Glutamatergic neuron (in vitro differentiated cells): ENCODE results near the gene HNRNPA3. TPM values are rescaled to one million over a fixed set of nuclear protein-coding genes. Genes with fewer than 3 reads are reported as not detected.

Experiments used
- DNase-seq: peaks from one replicate; pipeline ENCODE4 v3.0.0; 2022
- H3K27ac Mint-ChIP-seq: one replicate; pipeline ENCODE4 v1.8.0; 2020; ENCODE audit warnings: mild to moderate bottlenecking, mixed read lengths, inconsistent platforms; ENCODE audit not compliant: unreplicated experiment
- H3K27me3 Mint-ChIP-seq: one replicate; pipeline ENCODE4 v1.8.0; 2020; ENCODE audit warnings: mild to moderate bottlenecking, moderate library complexity, mixed read lengths, inconsistent platforms; ENCODE audit not compliant: unreplicated experiment
- H3K36me3 Mint-ChIP-seq: one replicate; pipeline ENCODE4 v1.8.0; 2020; ENCODE audit warnings: mild to moderate bottlenecking, mixed read lengths, inconsistent platforms; ENCODE audit not compliant: unreplicated experiment
- H3K4me1 Mint-ChIP-seq: one replicate; pipeline ENCODE4 v1.8.0; 2020; ENCODE audit warnings: mild to moderate bottlenecking, low read depth, mixed read lengths, inconsistent platforms; ENCODE audit not compliant: unreplicated experiment
- H3K4me3 Mint-ChIP-seq: one replicate; pipeline ENCODE4 v1.8.0; 2020; ENCODE audit warnings: mild to moderate bottlenecking, mixed read lengths, inconsistent platforms; ENCODE audit not compliant: unreplicated experiment
- H3K9me3 Mint-ChIP-seq: one replicate; pipeline ENCODE4 v1.8.0; 2020; ENCODE audit warnings: mild to moderate bottlenecking, moderate library complexity, mixed read lengths, inconsistent platforms; ENCODE audit not compliant: unreplicated experiment
- total RNA-seq: library from RNA; stranded (reverse); fragmentation: NEBNext Ultra II Directional; extraction: Animal tissue kit (Norgen Biotek cat#: 25700); gene quantifications from one replicate; pipeline ENCODE4 v1.2.1, GENCODE V29; 2021; ENCODE audit not compliant: unreplicated experiment
- TF ChIP-seq, protein P1 (sequence below): fragments of 200-600 bp; sonication (generic); IDR thresholded peaks from one replicate; pipeline ENCODE4 v1.5.0; 2021; ENCODE audit not compliant: partially characterized antibody, unreplicated experiment

The HNRNPA3 gene
- total RNA-seq, 1 donor from 2014 or later, result 251 TPM

DNA sequence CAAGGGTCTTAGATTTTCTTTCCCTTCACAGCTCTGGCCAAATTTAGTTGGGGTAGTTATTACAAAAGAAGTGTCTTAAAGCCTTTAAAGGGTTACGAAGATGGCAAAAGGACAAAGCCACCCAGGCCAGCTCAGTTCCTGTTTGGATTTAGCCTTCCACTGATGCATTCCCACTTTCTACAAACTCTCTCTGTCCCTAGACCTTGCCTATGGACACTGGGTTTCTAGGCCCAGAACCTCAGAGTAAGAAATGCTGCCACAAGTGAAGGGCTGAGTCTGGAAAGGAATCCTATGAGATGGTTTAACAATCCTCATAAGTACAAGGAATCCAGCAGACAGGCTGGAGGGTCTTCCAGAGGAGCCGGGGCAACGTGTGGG is 38.6 kb downstream of the HNRNPA3 start:
- Mint-ChIP-seq H3K27ac (no peak overlapping the region), H3K4me1 (peaks cover 34% of the 10 kb centered on the region), H3K4me3 (no peak overlapping the region), H3K27me3 (peaks cover 3% of the 10 kb centered on the region), H3K9me3 (no peaks in the 10 kb centered on the region), H3K36me3 (no peaks in the 10 kb centered on the region)
- TF ChIP-seq, protein P1, sequence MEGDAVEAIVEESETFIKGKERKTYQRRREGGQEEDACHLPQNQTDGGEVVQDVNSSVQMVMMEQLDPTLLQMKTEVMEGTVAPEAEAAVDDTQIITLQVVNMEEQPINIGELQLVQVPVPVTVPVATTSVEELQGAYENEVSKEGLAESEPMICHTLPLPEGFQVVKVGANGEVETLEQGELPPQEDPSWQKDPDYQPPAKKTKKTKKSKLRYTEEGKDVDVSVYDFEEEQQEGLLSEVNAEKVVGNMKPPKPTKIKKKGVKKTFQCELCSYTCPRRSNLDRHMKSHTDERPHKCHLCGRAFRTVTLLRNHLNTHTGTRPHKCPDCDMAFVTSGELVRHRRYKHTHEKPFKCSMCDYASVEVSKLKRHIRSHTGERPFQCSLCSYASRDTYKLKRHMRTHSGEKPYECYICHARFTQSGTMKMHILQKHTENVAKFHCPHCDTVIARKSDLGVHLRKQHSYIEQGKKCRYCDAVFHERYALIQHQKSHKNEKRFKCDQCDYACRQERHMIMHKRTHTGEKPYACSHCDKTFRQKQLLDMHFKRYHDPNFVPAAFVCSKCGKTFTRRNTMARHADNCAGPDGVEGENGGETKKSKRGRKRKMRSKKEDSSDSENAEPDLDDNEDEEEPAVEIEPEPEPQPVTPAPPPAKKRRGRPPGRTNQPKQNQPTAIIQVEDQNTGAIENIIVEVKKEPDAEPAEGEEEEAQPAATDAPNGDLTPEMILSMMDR, result no peak
- no peak for DNase-seq

DNA sequence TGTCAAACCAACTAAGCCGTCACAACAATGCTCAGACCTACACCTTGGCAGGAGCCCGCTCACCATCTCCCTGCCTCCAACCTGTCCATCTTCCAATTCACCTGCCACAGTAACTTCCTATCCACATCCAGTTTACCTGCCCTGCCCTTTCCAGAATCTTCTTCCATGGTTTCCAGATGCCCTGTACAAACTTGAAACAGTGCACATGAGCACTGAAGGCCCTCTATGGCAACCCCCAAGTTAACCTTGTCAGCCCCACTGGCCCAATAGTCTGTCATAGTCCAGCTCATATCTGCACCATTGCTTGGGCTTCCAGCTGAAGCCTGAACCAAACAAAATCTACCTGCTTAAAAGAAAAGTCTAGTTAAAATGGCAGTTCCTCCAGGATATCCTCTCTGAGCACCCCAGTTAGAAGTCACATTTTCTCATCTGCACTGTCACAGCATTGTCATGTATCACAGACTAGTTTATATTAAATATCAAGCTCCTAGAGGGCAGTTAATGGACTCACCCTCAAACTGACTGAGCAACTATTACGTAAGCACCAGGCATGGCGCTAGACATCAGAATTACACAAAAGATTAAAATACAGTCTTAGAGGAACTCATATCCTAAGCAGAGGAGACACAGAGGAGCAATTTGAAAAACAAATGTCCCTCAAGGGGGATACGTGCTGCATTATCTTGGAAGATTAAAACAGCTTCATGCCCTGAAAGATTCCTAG is 40.4 kb downstream of the HNRNPA3 start:
- TF ChIP-seq, protein P1, result no peak
- no peak for DNase-seq
- peaks cover 3% of the 10 kb centered on the region for H3K27me3 Mint-ChIP-seq
- H3K36me3 Mint-ChIP-seq, result peaks cover under 1% of the 10 kb centered on the region
- H3K4me3 Mint-ChIP-seq, result no peak overlapping the region
- peak overlapping the region; percentile 15 for H3K27ac Mint-ChIP-seq
- peaks cover 34% of the 10 kb centered on the region for H3K4me1 Mint-ChIP-seq
- H3K9me3 Mint-ChIP-seq, result peaks cover 4% of the 10 kb centered on the region

DNA sequence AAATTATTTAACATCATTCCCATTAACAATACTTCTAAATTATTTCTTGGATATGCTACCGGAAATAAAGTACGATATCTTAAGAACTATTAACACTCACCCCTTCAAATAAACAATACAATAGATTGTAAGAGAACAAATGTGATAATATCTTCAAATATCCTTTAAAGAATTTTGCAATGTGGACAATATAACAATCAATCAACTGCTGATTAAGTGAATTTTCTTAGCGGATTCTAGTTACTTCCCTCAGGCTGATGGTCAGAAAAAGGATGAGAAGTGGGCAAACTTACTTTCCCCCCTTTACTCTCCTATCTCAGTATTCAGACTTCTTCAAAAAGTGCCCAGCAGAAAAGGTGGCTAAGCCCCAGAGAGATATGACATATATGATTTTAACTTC is 41.1 kb downstream of the HNRNPA3 start:
- TF ChIP-seq, protein P1, result no peak
- Mint-ChIP-seq H3K4me3 (no peak overlapping the region), H3K4me1 (peaks cover 34% of the 10 kb centered on the region), H3K36me3 (peaks cover 4% of the 10 kb centered on the region), H3K9me3 (peaks cover 4% of the 10 kb centered on the region), H3K27me3 (peaks cover 3% of the 10 kb centered on the region), H3K27ac (no peak overlapping the region)
- DNase-seq, result no peak

DNA sequence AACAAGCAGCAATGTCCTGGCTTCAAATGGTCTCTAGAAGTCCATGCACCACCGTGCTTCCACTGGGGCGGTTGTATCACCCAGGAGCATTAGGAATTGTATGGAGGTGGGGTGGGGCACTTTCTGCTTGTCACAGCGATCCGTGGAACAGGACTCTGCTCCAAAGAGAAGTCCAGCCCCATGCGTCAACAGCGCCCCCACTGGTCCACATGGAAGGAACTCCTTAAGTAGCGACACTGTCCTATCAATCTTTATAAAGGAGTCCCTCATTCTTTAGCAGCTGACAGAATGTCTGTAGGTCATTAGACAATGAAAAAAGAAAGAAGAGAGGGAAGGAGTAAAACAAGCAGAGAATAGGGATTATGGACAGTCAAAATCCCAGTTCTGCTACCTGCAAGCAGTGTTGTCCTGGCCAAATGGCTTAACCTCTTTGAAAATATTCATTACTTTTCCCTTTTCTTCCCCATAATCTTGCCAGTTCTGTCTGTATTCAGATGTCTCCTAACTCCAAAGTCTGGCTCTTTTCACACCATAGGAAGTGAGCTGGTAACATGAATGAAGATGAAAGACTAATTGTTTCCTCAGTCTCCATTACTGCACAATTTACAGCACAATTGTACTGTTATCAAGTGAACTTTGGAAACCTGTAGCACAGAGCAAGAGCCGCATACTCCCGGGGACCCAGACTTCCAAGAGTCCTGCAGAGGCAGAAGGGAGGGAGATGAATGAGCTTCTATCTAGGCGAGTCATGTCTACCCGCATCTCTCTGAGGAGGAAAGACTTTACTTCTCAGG is 42.0 kb downstream of the HNRNPA3 start:
- peak; percentile 85 for DNase-seq
- Mint-ChIP-seq H3K27me3 (peaks cover 3% of the 10 kb centered on the region), H3K4me3 (no peak overlapping the region), H3K9me3 (peaks cover 4% of the 10 kb centered on the region), H3K36me3 (peaks cover 4% of the 10 kb centered on the region), H3K4me1 (peaks cover 32% of the 10 kb centered on the region), H3K27ac (peak overlapping the region; percentile 7)
- TF ChIP-seq, protein P1, result peak; percentile 78

DNA sequence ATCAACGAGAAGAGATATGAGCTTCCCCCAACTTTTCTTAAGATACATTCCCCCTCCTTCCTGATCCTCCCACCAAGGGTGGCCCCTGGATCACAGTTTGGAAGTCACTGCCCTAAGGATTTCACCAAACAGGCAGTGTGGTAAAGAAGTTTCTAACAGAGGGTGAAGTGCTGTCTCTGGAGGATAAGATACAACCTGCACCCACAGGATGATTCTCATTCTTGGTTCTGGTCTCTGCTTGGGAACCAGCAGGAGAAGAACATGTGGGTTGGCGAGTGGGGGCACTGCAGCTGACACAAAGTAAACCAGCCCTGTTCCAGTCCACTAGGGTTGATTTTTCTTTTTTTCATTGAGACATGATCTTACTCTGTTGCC is 42.6 kb downstream of the HNRNPA3 start:
- no peak for DNase-seq
- Mint-ChIP-seq H3K36me3 (peaks cover 4% of the 10 kb centered on the region), H3K4me1 (peaks cover 31% of the 10 kb centered on the region), H3K27me3 (peaks cover 3% of the 10 kb centered on the region), H3K27ac (no peak overlapping the region), H3K4me3 (no peak overlapping the region), H3K9me3 (peaks cover 4% of the 10 kb centered on the region)
- TF ChIP-seq, protein P1, result no peak
